H1 (cell line): ENCODE data around the gene ZMIZ1. TPM values are rescaled to one million over a fixed set of nuclear protein-coding genes. Genes with fewer than 3 reads are reported as not detected.

ENCODE experiments used
- CTCF ChIA-PET: fragments of 300-600 bp; sonication (Branson Sonifier 250); formaldehyde crosslinking; loops from one replicate; lab custom pipeline; 2021; ENCODE audit not compliant: partially characterized antibody; lab: Charles Lee
- POLR2A ChIA-PET: fragments of 300-600 bp; sonication (Branson Sonifier 250); formaldehyde crosslinking; loops from one replicate; lab custom pipeline; 2021; ENCODE audit warnings: inconsistent platforms; ENCODE audit not compliant: partially characterized antibody; lab: Charles Lee
- DNase-seq, 2 experiments: peaks; one replicate each; pipeline versions ENCODE4 v3.0.0 to v3.0.0-alpha.2; 2010 to 2022; ENCODE audit warnings: low spot score in 2 of 2, low read depth in 1 of 2, mixed read lengths in 1 of 2
- FAIRE-seq: peaks from 2 replicates; lab custom pipeline; 2011; peaks lifted over from hg19 to GRCh38; lab: Jason Lieb, UNC
- H2AFZ ChIP-seq: 2 replicates; pipeline ENCODE4 v1.8.1; 2012; ENCODE audit warnings: low read length, inconsistent platforms
- H2AK5ac ChIP-seq: 2 replicates; pipeline ENCODE4 v1.6.1; 2013; ENCODE audit warnings: low read depth, low read length
- H2BK120ac ChIP-seq: replicated peaks from 2 replicates; pipeline ENCODE3; 2013; ENCODE audit warnings: low read depth, low read length, inconsistent platforms
- H2BK12ac ChIP-seq: 2 replicates; pipeline ENCODE4 v1.6.1; 2013; ENCODE audit warnings: low read depth, low read length
- H2BK15ac ChIP-seq: 2 replicates; pipeline ENCODE4 v1.6.1; 2013; ENCODE audit warnings: low read length
- H2BK20ac ChIP-seq: 2 replicates; pipeline ENCODE4 v1.6.1; 2013; ENCODE audit warnings: low read length
- H2BK5ac ChIP-seq: 2 replicates; pipeline ENCODE4 v1.6.1; 2013; ENCODE audit warnings: low read depth, low read length
- H3K14ac ChIP-seq: 2 replicates; pipeline ENCODE4 v1.6.1; 2013; ENCODE audit warnings: inconsistent platforms; ENCODE audit not compliant: insufficient read length
- H3K18ac ChIP-seq: 2 replicates; pipeline ENCODE4 v1.6.1; 2013; ENCODE audit warnings: low read length; ENCODE audit errors: extremely low read depth
- H3K23ac ChIP-seq: 2 replicates; pipeline ENCODE4 v1.6.1; 2013; ENCODE audit warnings: inconsistent platforms; ENCODE audit not compliant: insufficient read length
- H3K23me2 ChIP-seq: 2 replicates; pipeline ENCODE4 v1.6.1; 2013; ENCODE audit warnings: low read depth, low read length
- H3K27ac ChIP-seq: 2 replicates; pipeline ENCODE4 v1.6.1; 2011; ENCODE audit warnings: low read depth, low read length, inconsistent platforms
- H3K27me3 ChIP-seq, 4 experiments: replicated peaks in 1 of 4; 1 replicate in 1 of 4; 2 replicates in 3 of 4; pipeline versions ENCODE4 v1.6.1 to v1.8.1; 2011 to 2013; ENCODE audit warnings: low read length in 3 of 4, mild to moderate bottlenecking in 3 of 4, inconsistent platforms in 2 of 4, mixed read lengths in 2 of 4, moderate library complexity in 1 of 4; ENCODE audit not compliant: control insufficient read depth in 3 of 4, insufficient read depth in 3 of 4; ENCODE audit errors: extremely low read depth in 1 of 4
- H3K36me3 ChIP-seq, 4 experiments: 2 replicates each; pipeline versions ENCODE4 v1.6.1 to v1.8.1; 2011 to 2013; ENCODE audit warnings: mild to moderate bottlenecking in 4 of 4, low read length in 3 of 4, moderate library complexity in 2 of 4, control low read depth in 1 of 4, inconsistent platforms in 1 of 4; ENCODE audit not compliant: insufficient read depth in 4 of 4, control insufficient read depth in 2 of 4
- H3K4ac ChIP-seq: replicated peaks from 2 replicates; pipeline ENCODE3; 2013; ENCODE audit warnings: low read length, low read depth, mixed read lengths, inconsistent platforms; ENCODE audit not compliant: insufficient read length
- H3K4me1 ChIP-seq, 4 experiments: replicated peaks in 1 of 4; 1 replicate in 1 of 4; 2 replicates in 3 of 4; pipeline versions ENCODE4 v1.6.1 to v1.8.1; 2011 to 2013; ENCODE audit warnings: low read length in 3 of 4, inconsistent platforms in 2 of 4, mixed read lengths in 1 of 4; ENCODE audit not compliant: insufficient read depth in 4 of 4, control insufficient read depth in 3 of 4
- H3K4me2 ChIP-seq, 2 experiments: 2 replicates each; pipeline versions ENCODE4 v1.6.1 to v1.8.1; 2011 to 2013; ENCODE audit warnings: low read depth in 2 of 2, low read length in 2 of 2, control low read depth in 1 of 2, inconsistent platforms in 1 of 2, mild to moderate bottlenecking in 1 of 2; ENCODE audit not compliant: insufficient read depth in 1 of 2
- H3K4me3 ChIP-seq, 4 experiments: fragments of 200-600, 300-600 bp in 1 of 4; sonication (generic), shearing (Covaris generic), sonication (Bioruptor Twin) in 1 of 4; 2 replicates each; pipeline versions ENCODE4 v1.5.1 to v1.8.1; 2011 to 2016; ENCODE audit warnings: low read length in 4 of 4, low read depth in 3 of 4, control low read depth in 2 of 4, inconsistent platforms in 2 of 4, mild to moderate bottlenecking in 2 of 4, mixed read lengths in 1 of 4, moderate library complexity in 1 of 4; ENCODE audit not compliant: insufficient read depth in 2 of 4; ENCODE audit errors: extremely low read depth in 1 of 4
- H3K56ac ChIP-seq: replicated peaks from 2 replicates; pipeline ENCODE3; 2013; ENCODE audit warnings: low read depth, mild to moderate bottlenecking, mixed read lengths, low read length, inconsistent platforms; ENCODE audit not compliant: insufficient read length
- H3K79me1 ChIP-seq: 2 replicates; pipeline ENCODE4 v1.6.1; 2013; ENCODE audit warnings: low read depth, low read length, control low read depth
- H3K79me2 ChIP-seq, 2 experiments: 2 replicates each; pipeline versions ENCODE4 v1.6.1 to v1.8.1; 2012 to 2013; ENCODE audit warnings: low read length in 2 of 2, mild to moderate bottlenecking in 2 of 2, inconsistent platforms in 1 of 2; ENCODE audit not compliant: insufficient read depth in 2 of 2, control insufficient read depth in 1 of 2
- H3K9ac ChIP-seq, 4 experiments: replicated peaks in 1 of 4; 1 replicate in 1 of 4; 2 replicates in 3 of 4; pipeline versions ENCODE4 v1.6.1 to v1.8.1; 2011 to 2013; ENCODE audit warnings: low read depth in 3 of 4, low read length in 3 of 4, control low read depth in 2 of 4, mild to moderate bottlenecking in 2 of 4, moderate library complexity in 2 of 4, inconsistent platforms in 1 of 4; ENCODE audit errors: extremely low read depth in 1 of 4
- H3K9me3 ChIP-seq, 2 experiments: 2 replicates each; pipeline versions ENCODE4 v1.6.1 to v1.8.1; 2012 to 2013; ENCODE audit warnings: mild to moderate bottlenecking in 2 of 2, moderate library complexity in 2 of 2, control low read depth in 1 of 2, inconsistent platforms in 1 of 2, low read depth in 1 of 2, low read length in 1 of 2, mixed read lengths in 1 of 2; ENCODE audit not compliant: insufficient read depth in 2 of 2
- H4K20me1 ChIP-seq, 2 experiments: replicated peaks in 1 of 2; 2 replicates each; pipeline versions ENCODE3 to v1.8.1; 2011 to 2013; ENCODE audit warnings: inconsistent platforms in 2 of 2, low read length in 2 of 2, mild to moderate bottlenecking in 1 of 2; ENCODE audit not compliant: insufficient read depth in 2 of 2, control insufficient read depth in 1 of 2
- H4K5ac ChIP-seq: 2 replicates; pipeline ENCODE4 v1.6.1; 2013; ENCODE audit warnings: low read length, low read depth, mixed read lengths, inconsistent platforms; ENCODE audit not compliant: insufficient read length
- H4K8ac ChIP-seq: 2 replicates; pipeline ENCODE4 v1.8.0; 2013; ENCODE audit warnings: mild to moderate bottlenecking, moderate library complexity, low read length, inconsistent platforms; ENCODE audit not compliant: insufficient read depth; ENCODE audit errors: extremely low read depth
- H4K91ac ChIP-seq: replicated peaks from 2 replicates; pipeline ENCODE3; 2013; ENCODE audit warnings: low read length, mixed read lengths, inconsistent platforms; ENCODE audit not compliant: insufficient read length
- BRCA1 ChIP-seq: IDR thresholded peaks from 2 replicates; pipeline ENCODE4 v1.6.1; 2012; ENCODE audit warnings: low read depth, low read length, improper control_type of control experiment
- EGR1 ChIP-seq: IDR thresholded peaks from 2 replicates; pipeline ENCODE4 v1.6.1; 2011; ENCODE audit warnings: low read depth, low read length, borderline replicate concordance
- FOSL1 ChIP-seq: IDR thresholded peaks from 2 replicates; pipeline ENCODE4 v1.6.1; 2011; ENCODE audit warnings: mild to moderate bottlenecking, low read depth, low read length, moderate library complexity; ENCODE audit not compliant: insufficient read depth
- GTF2F1 ChIP-seq: IDR thresholded peaks from 2 replicates; pipeline ENCODE4 v1.6.1; 2012; ENCODE audit warnings: low read depth, low read length, improper control_type of control experiment, borderline replicate concordance
- KDM1A ChIP-seq: fragments of 200-600, 300-600 bp; sonication (generic); IDR thresholded peaks from 2 replicates; pipeline ENCODE4 v1.7.1; 2016; ENCODE audit warnings: mild to moderate bottlenecking, low read length, borderline replicate concordance
- KDM4A ChIP-seq: IDR thresholded peaks from one replicate; pipeline ENCODE4 v1.7.1; 2012; ENCODE audit warnings: low read depth, mild to moderate bottlenecking, moderate library complexity, low read length, inconsistent platforms; ENCODE audit not compliant: severe bottlenecking
- POU5F1 ChIP-seq: IDR thresholded peaks from 2 replicates; pipeline ENCODE4 v1.6.1; 2011; ENCODE audit warnings: low read depth, mild to moderate bottlenecking, low read length, moderate library complexity
- RBBP5 ChIP-seq: IDR thresholded peaks from 2 replicates; pipeline ENCODE4 v1.7.1; 2012; ENCODE audit warnings: low read depth, mild to moderate bottlenecking, inconsistent platforms, low read length, moderate library complexity, borderline replicate concordance
- RFX5 ChIP-seq: IDR thresholded peaks from 2 replicates; pipeline ENCODE4 v1.6.1; 2011; ENCODE audit warnings: low read depth, low read length, improper control_type of control experiment, borderline replicate concordance
- RNF2 ChIP-seq: fragments of 200-900, 300-1000 bp; sonication (generic); IDR thresholded peaks from 2 replicates; pipeline ENCODE4 v1.7.1; 2016; ENCODE audit warnings: borderline replicate concordance, low read depth, mild to moderate bottlenecking, antibody characterized with exemption, low read length; ENCODE audit not compliant: poor library complexity, severe bottlenecking; ENCODE audit errors: missing control alignments
- SAP30 ChIP-seq: fragments of 300-600 bp; sonication (generic); IDR thresholded peaks from 2 replicates; pipeline ENCODE4 v1.7.1; 2012; ENCODE audit warnings: low read length, moderate library complexity, mild to moderate bottlenecking, inconsistent platforms; ENCODE audit not compliant: insufficient read depth, insufficient replicate concordance
- SP1 ChIP-seq: IDR thresholded peaks from 2 replicates; pipeline ENCODE4 v1.6.1; 2011; ENCODE audit warnings: low read depth, low read length
- YY1 ChIP-seq: IDR thresholded peaks from 2 replicates; pipeline ENCODE4 v1.6.1; 2011; ENCODE audit warnings: low read depth, mild to moderate bottlenecking, low read length
- WGBS, 2 experiments: shearing (Covaris generic) in 1 of 2; methylation state at CpG; one replicate each; pipeline versions ENCODE4 v1.1.6 to v1.1.7; 2013 to 2015; ENCODE audit warnings: low lambda C conversion rate in 2 of 2, mixed read lengths in 2 of 2, inconsistent platforms in 1 of 2, low coverage in 1 of 2, missing lambda C conversion rate in 1 of 2; ENCODE audit not compliant: insufficient replicate concordance in 2 of 2, insufficient coverage in 1 of 2, insufficient read length in 1 of 2; ENCODE audit errors: extremely low coverage in 1 of 2, missing lambda C conversion rate in 1 of 2; 5-methylcytosine and 5-hydroxymethylcytosine counted together
- polyA plus RNA-seq, 7 experiments: library from polyadenylated mRNA; depleted of rRNA in 3 of 7; stranded (reverse) in 5 of 7; unstranded in 2 of 7; fragments of >200 nt in 5 of 7; fragments of 200-250 nt in 2 of 7; gene quantifications; 1 replicate in 5 of 7; 2 replicates in 1 of 7; 4 replicates in 1 of 7; pipeline versions ENCODE4 v1.2.1 to v1.2.3, GENCODE V29; 2011 to 2013; ENCODE audit warnings: missing spikeins in 2 of 7, mixed read lengths in 2 of 7
- total RNA-seq: library from RNA; stranded (reverse); fragmentation: NEBNext Ultra II Directional; extraction: Animal tissue kit (Norgen Biotek cat#: 25700); gene quantifications from 2 replicates; pipeline ENCODE4 v1.2.1, GENCODE V29; 2021

The ZMIZ1 gene
- total and polyA plus RNA-seq, 2 of the 8 experiments (the other 6 are each of a cell fraction or from before 2014, with no cell fraction given): 8.1 to 28.0 TPM

GRCh38 chr10:79105818-79106217 lies 37.1 kb downstream of the ZMIZ1 start:
- TF ChIP-seq RBBP5 (no peak), FOSL1 (no peak), KDM1A (no peak), SP1 (no peak), RFX5 (no peak), SAP30 (no peak), EGR1 (no peak), YY1 (no peak), POU5F1 (no peak), GTF2F1 (no peak), RNF2 (no peak), BRCA1 (no peak), KDM4A (no peak)

More at GRCh38 chr10:79105818-79106217, 37.1 kb downstream of the ZMIZ1 start:
- no peak overlapping the region for H2BK120ac ChIP-seq
- no peak overlapping the region for H4K8ac ChIP-seq
- H2BK20ac ChIP-seq: no peak overlapping the region
- no peaks in the 10 kb centered on the region for H3K27me3 ChIP-seq
- no peak overlapping the region for H2BK12ac ChIP-seq
- CTCF ChIA-PET: interaction anchor here (0.9 to 3.3 kb wide), 14 partner anchors 10 to 162 kb away, joined by 3 to 16 read pairs (median 4); no protein-coding TSS in a partner anchor
- H3K56ac ChIP-seq: no peak overlapping the region
- H4K20me1 ChIP-seq: peaks cover 34 to 42% of the 10 kb centered on the region in 2 experiments
- no peak overlapping the region; the same call in 1 of the 2 replicates for H2AK5ac ChIP-seq
- no peaks in the 10 kb centered on the region; the same call in 1 of the 2 replicates for H3K23me2 ChIP-seq
- H3K14ac ChIP-seq: no peak overlapping the region
- no peak overlapping the region for H4K91ac ChIP-seq
- WGBS, 2 experiments: 86% methylated on average over 6 of the region's 6 CpGs; no CpG with 5 or more reads in 1 of the 2 experiments
- peaks cover 14 to 99% of the 10 kb centered on the region in 2 experiments; a peak in 3 of 4 replicates for H3K79me2 ChIP-seq
- no peak overlapping the region for H3K4me2 ChIP-seq
- no peak overlapping the region for H2BK5ac ChIP-seq
- FAIRE-seq (no peak), DNase-seq (no peak)
- H3K18ac ChIP-seq: no peak overlapping the region
- POLR2A ChIA-PET: interaction anchor here (0.6 to 0.8 kb wide), 2 partner anchors 8 to 15 kb away, joined by 3 read pairs; no protein-coding TSS in a partner anchor
- no peak overlapping the region for H4K5ac ChIP-seq
- H3K23ac ChIP-seq: no peak overlapping the region
- peaks cover 12 to 35% (median 19%) of the 10 kb centered on the region in 4 experiments for H3K4me1 ChIP-seq
- H2BK15ac ChIP-seq: no peak overlapping the region
- H3K27ac ChIP-seq: no peak overlapping the region
- no peak overlapping the region for H3K4ac ChIP-seq
- H3K9me3 ChIP-seq: no peaks in the 10 kb centered on the region
- no peaks in the 10 kb centered on the region for H3K36me3 ChIP-seq
- H3K4me3 ChIP-seq: no peak overlapping the region
- no peak overlapping the region for H2AFZ ChIP-seq
- no peak overlapping the region for H3K9ac ChIP-seq
- H3K79me1 ChIP-seq: peaks cover 61% of the 10 kb centered on the region
